Activated naive CD4-positive, alpha-beta T cell treated with anti-CD3 and anti-CD28 coated beads, Interleukin-2, amount 10 ng/mL, durations not matched to agents 7 days and 5 days (primary cell): ENCODE results near the gene ZDHHC16.
"Not testable (repeated sequence)": the region's sequence is repeated elsewhere in the genome, so short reads cannot be mapped to it uniquely, and the experiment has no call there.

ENCODE experiments used
- CTCF ChIA-PET: fragments of 350-600 bp; sonication (Branson Sonifier 250); formaldehyde crosslinking; loops from one replicate; lab custom pipeline; 2021; ENCODE audit warnings: antibody characterized with exemption; lab: Charles Lee
- DNase-seq: peaks from one replicate; pipeline ENCODE4 v3.0.0-alpha.2; 2020
- H3K27ac Mint-ChIP-seq: one replicate; pipeline ENCODE4 v1.8.0; 2021; ENCODE audit warnings: mild to moderate bottlenecking, moderate library complexity, mixed read lengths
- H3K27me3 Mint-ChIP-seq: one replicate; pipeline ENCODE4 v1.8.0; 2021; ENCODE audit warnings: mild to moderate bottlenecking, mixed read lengths
- H3K36me3 Mint-ChIP-seq: one replicate; pipeline ENCODE4 v1.8.0; 2021; ENCODE audit warnings: mixed read lengths
- H3K4me1 Mint-ChIP-seq: one replicate; pipeline ENCODE4 v1.8.0; 2021; ENCODE audit warnings: mixed read lengths
- H3K4me3 Mint-ChIP-seq: one replicate; pipeline ENCODE4 v1.8.0; 2021; ENCODE audit warnings: mild to moderate bottlenecking, moderate library complexity, mixed read lengths
- H3K9me3 Mint-ChIP-seq: one replicate; pipeline ENCODE4 v1.8.0; 2021; ENCODE audit warnings: mixed read lengths

ZDHHC16 gene

DNA sequence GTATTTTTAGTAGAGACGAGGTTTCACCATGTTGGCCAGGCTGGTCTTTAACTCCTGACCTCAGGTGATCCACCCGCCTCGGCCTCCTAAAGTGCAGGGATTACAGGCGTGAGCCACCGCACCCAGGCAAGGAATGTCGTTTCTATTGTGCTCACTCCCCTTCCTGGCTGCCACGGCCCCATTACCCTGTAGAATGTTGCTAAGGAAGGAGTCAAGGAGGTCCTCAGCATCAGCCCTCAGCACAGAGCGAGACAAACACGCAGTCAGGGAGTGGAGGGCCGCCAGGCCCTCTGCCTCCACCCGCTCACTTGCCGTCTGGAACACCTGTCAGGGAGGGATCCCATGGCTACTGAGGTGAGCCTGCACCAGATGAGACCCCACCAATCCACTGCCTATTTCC, 22.8 kb downstream of the ZDHHC16 start:
- H3K27me3 Mint-ChIP-seq, H3K27ac Mint-ChIP-seq, H3K4me1 Mint-ChIP-seq, H3K9me3 Mint-ChIP-seq, H3K4me3 Mint-ChIP-seq, DNase-seq: not testable (repeated sequence)
- peaks cover 39% of the 10 kb centered on the region for H3K36me3 Mint-ChIP-seq
- CTCF ChIA-PET, result interaction anchor here (0.6 to 6.3 kb wide), 3 partner anchors 58 to 84 kb away, joined by 3 to 73 read pairs (median 5); no protein-coding TSS in a partner anchor

- Mint-ChIP-seq H3K27me3 (no peaks in the 10 kb centered on the region), H3K27ac (no peak overlapping the region), H3K9me3 (no peaks in the 10 kb centered on the region), H3K4me3 (no peak overlapping the region), H3K36me3 (peaks cover 54% of the 10 kb centered on the region), H3K4me1 (no peaks in the 10 kb centered on the region)
- DNase-seq, result no peak
- CTCF ChIA-PET, result interaction anchor here (0.8 kb wide), 1 partner anchor 79 kb away, joined by 3 read pairs; no protein-coding TSS in a partner anchor
Observed at GRCh38 chr10:97474918-97475317, 28.9 kb downstream of the ZDHHC16 start.

DNA sequence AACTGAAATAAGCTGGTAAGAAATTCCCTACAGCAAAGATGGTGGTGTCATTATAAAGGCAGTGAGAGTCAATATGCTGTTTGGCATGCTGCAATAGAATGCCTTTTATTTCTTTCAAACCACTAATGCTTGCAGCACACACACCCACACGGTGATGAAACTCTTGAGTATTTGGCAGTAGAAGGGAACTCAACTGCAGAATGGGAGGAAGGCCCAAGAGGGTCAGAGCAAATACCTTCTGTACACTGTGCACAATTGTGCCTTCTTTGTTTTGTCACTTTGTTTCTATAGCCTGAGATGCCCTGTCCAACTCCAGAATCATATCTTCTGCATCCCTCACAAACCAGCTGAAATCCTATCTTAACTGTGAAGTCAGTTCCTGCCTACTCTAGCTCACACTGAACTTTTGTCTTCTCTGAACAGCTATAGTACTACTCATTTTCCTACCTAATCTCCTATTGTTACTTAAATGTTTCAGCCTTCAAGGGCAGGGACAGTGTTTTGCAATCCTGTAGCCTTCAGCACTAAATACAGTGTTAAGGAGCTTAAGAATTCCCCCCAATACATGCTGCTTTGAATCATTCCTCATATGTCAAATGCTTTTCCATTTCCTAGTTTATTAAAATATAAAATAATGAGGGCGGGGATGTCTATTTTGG, 30.1 kb downstream of the ZDHHC16 start:
- Mint-ChIP-seq H3K4me1 (no peaks in the 10 kb centered on the region), H3K27me3 (no peaks in the 10 kb centered on the region), H3K4me3 (no peak overlapping the region), H3K27ac (no peak overlapping the region), H3K9me3 (no peaks in the 10 kb centered on the region), H3K36me3 (peaks cover 52% of the 10 kb centered on the region)
- CTCF ChIA-PET, result interaction anchor here (1.0 to 1.1 kb wide), 3 partner anchors 10 to 78 kb away, joined by 3 to 5 read pairs (median 3); no protein-coding TSS in a partner anchor
- no peak for DNase-seq

DNA sequence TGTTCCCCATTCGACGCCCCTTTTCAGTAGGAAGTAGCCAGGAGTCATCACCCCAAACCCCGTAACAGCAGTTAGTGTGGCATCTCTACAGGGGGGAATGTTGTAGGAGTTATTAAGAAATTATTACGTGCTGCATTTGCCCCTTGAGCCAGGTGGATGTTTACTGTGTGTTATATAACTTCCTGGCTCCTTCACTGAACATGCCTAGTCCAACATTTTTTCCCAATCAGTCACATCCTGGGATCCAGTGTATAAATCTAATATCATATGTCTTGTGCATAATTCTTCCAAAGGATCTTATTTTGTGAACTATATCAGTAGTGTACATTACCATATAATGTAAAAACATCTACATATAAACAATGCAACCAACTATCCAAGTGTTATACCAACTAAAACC, 33.4 kb downstream of the ZDHHC16 start:
- H3K27me3 Mint-ChIP-seq, H3K27ac Mint-ChIP-seq, CTCF ChIA-PET, H3K4me1 Mint-ChIP-seq, DNase-seq, H3K9me3 Mint-ChIP-seq, H3K4me3 Mint-ChIP-seq: not testable (repeated sequence)
- H3K36me3 Mint-ChIP-seq, result peaks cover 47% of the 10 kb centered on the region

GRCh38 chr10:97479939-97480338, 34.0 kb downstream of the ZDHHC16 start:
- DNase-seq, result no peak
- no peak overlapping the region for H3K27ac Mint-ChIP-seq
- no peaks in the 10 kb centered on the region for H3K27me3 Mint-ChIP-seq
- no peak overlapping the region for H3K4me3 Mint-ChIP-seq
- no peaks in the 10 kb centered on the region for H3K9me3 Mint-ChIP-seq
- H3K4me1 Mint-ChIP-seq, result no peaks in the 10 kb centered on the region
- CTCF ChIA-PET, result no interaction called here
- peaks cover 44% of the 10 kb centered on the region for H3K36me3 Mint-ChIP-seq

DNA sequence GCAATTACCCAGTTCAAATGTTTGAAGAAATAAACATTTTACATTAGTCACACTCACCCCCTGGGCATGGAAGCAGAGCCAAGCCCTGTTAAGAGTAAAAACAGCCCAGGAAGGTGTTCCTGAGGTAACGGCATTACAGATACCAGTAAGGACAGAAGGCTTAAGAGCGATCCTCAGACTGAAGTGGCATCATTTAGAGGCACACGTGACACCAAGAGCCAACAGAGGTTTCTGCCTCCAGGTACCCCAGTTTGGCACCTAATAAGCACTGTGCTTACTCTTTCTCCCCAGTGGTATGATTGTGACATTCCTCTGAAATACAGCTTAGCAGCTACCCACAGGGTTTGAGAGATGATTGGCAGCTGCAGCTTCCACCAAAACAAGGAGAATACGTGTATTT, 35.1 kb downstream of the ZDHHC16 start:
- Mint-ChIP-seq H3K27me3 (no peaks in the 10 kb centered on the region), H3K9me3 (no peaks in the 10 kb centered on the region), H3K27ac (no peak overlapping the region), H3K4me3 (no peak overlapping the region), H3K36me3 (peaks cover 36% of the 10 kb centered on the region), H3K4me1 (no peaks in the 10 kb centered on the region)
- CTCF ChIA-PET, result no interaction called here
- no peak for DNase-seq

GRCh38 chr10:97482381-97482780, 36.4 kb downstream of the ZDHHC16 start:
- DNase-seq, result no peak
- Mint-ChIP-seq H3K27me3 (no peaks in the 10 kb centered on the region), H3K4me3 (no peak overlapping the region), H3K36me3 (peaks cover 28% of the 10 kb centered on the region), H3K27ac (no peak overlapping the region), H3K9me3 (no peaks in the 10 kb centered on the region), H3K4me1 (no peaks in the 10 kb centered on the region)
- CTCF ChIA-PET, result interaction anchor here (1.0 kb wide), 1 partner anchor 76 kb away, joined by 3 read pairs; no protein-coding TSS in a partner anchor

DNA sequence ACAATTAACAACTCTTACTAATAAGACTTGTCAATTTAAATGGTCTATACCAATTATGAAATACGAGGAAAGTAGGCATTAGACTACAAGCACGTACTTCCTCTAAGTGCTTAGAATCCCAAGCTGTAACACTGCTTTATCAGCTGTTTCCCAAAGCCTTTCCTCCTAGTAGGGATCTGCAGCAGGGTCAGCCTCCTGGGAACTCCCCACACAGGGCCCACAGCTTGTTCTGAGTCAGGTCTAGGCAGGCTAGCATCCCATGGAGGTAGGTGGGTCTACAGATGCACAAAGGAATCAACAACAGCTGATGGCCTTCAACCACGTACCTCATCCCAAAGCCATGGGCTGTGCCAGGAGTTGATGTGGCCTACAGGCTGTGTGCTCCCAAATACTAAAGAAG, 37.5 kb downstream of the ZDHHC16 start:
- no peak for DNase-seq
- CTCF ChIA-PET, result no interaction called here
- Mint-ChIP-seq H3K4me3 (no peak overlapping the region), H3K4me1 (no peaks in the 10 kb centered on the region), H3K27me3 (no peaks in the 10 kb centered on the region), H3K27ac (no peak overlapping the region), H3K9me3 (no peaks in the 10 kb centered on the region), H3K36me3 (peaks cover 20% of the 10 kb centered on the region)

GRCh38 chr10:97483921-97484320, 37.9 kb downstream of the ZDHHC16 start:
- CTCF ChIA-PET, result interaction anchor here (0.9 kb wide), 1 partner anchor 20 kb away, joined by 3 read pairs; no protein-coding TSS in a partner anchor
- Mint-ChIP-seq H3K4me3 (no peak overlapping the region), H3K36me3 (peaks cover 20% of the 10 kb centered on the region), H3K4me1 (peaks cover under 1% of the 10 kb centered on the region), H3K27me3 (no peaks in the 10 kb centered on the region), H3K9me3 (no peaks in the 10 kb centered on the region), H3K27ac (no peak overlapping the region)
- DNase-seq, result no peak

- H3K4me3 Mint-ChIP-seq, result no peak overlapping the region
- H3K9me3 Mint-ChIP-seq, result no peaks in the 10 kb centered on the region
- H3K36me3 Mint-ChIP-seq, result peaks cover 8% of the 10 kb centered on the region
- CTCF ChIA-PET, result no interaction called here
- no peak for DNase-seq
- H3K27ac Mint-ChIP-seq, result no peak overlapping the region
- H3K27me3 Mint-ChIP-seq, result no peaks in the 10 kb centered on the region
- peaks cover 7% of the 10 kb centered on the region for H3K4me1 Mint-ChIP-seq
Observed at GRCh38 chr10:97485647-97486281, 39.8 kb downstream of the ZDHHC16 start.

DNA sequence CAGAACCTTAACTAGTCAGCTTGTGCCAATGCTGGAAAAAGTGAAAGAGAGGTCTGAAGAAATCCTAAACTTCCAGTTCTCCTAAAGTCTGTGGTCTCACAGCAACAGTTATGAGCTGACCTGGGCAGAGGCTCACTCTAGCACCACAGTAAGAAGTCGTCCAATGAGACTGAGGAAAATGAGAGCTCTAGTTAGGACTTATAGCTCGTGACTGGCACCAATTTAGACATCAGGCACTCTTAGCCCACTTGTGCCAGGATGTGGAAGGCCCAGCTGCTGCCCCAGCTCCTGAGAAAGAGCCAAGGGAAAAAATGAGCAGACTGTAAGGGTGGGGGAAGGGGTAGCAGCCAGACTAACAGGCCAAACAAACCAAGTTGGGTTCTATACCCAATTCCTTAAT, 44.6 kb downstream of the ZDHHC16 start:
- CTCF ChIA-PET, result no interaction called here
- H3K27me3 Mint-ChIP-seq, result no peaks in the 10 kb centered on the region
- peaks cover 7% of the 10 kb centered on the region for H3K36me3 Mint-ChIP-seq
- H3K9me3 Mint-ChIP-seq, result no peaks in the 10 kb centered on the region
- DNase-seq, result no peak
- no peak overlapping the region for H3K4me3 Mint-ChIP-seq
- H3K27ac Mint-ChIP-seq, result no peak overlapping the region
- peaks cover 24% of the 10 kb centered on the region for H3K4me1 Mint-ChIP-seq

DNA sequence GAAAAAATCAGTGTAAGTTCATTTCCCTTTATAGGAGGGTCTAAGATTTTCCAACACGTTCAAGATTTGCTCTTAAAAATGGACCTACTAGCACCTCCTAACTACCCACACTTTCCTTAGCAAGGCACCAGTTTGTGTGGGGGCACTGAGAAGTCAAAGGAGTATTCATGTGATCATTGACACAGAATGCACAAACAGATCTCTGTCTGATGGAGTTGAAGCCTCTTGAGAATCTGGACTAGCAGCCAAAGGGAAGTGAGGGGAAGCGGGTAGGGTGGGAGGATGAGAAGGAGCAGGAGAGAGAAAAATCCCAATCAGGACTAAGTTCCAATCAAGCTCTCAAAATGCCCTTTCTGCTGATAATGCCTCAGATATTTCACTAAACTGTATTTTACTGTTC, 48.2 kb downstream of the ZDHHC16 start:
- Mint-ChIP-seq H3K36me3 (peaks cover 7% of the 10 kb centered on the region), H3K9me3 (no peaks in the 10 kb centered on the region), H3K4me3 (no peak overlapping the region), H3K27me3 (peaks cover 8% of the 10 kb centered on the region), H3K27ac (no peak overlapping the region), H3K4me1 (peaks cover 46% of the 10 kb centered on the region)
- DNase-seq, result no peak
- CTCF ChIA-PET, result interaction anchor here (1.1 to 1.2 kb wide), 2 partner anchors 33 to 42 kb away, joined by 3 read pairs; no protein-coding TSS in a partner anchor

- Mint-ChIP-seq H3K36me3 (peaks cover 6% of the 10 kb centered on the region), H3K27ac (peak overlapping the region; percentile 64), H3K9me3 (no peaks in the 10 kb centered on the region), H3K4me3 (no peak overlapping the region), H3K4me1 (peaks cover 45% of the 10 kb centered on the region), H3K27me3 (peaks cover 16% of the 10 kb centered on the region)
- CTCF ChIA-PET, result interaction anchor here (0.8 to 1.3 kb wide), 4 partner anchors 30 to 91 kb away, joined by 3 to 4 read pairs (median 4); no protein-coding TSS in a partner anchor
- DNase-seq, result peak; percentile 28
Observed at GRCh38 chr10:97494863-97495506, 49.0 kb downstream of the ZDHHC16 start.

- peak; percentile 87 for DNase-seq
- H3K27me3 Mint-ChIP-seq, result peaks cover 39% of the 10 kb centered on the region
- H3K4me3 Mint-ChIP-seq, result peak overlapping the region; percentile 97
- peaks cover 6% of the 10 kb centered on the region for H3K36me3 Mint-ChIP-seq
- peaks cover 42% of the 10 kb centered on the region for H3K4me1 Mint-ChIP-seq
- H3K9me3 Mint-ChIP-seq, result no peaks in the 10 kb centered on the region
- CTCF ChIA-PET, result no interaction called here
- H3K27ac Mint-ChIP-seq, result peak overlapping the region; percentile 97
Observed at GRCh38 chr10:97497572-97498075, 51.6 kb downstream of the ZDHHC16 start.
